Peyer's patch (tissue), 4 donors: ENCODE results near the gene CFAP20. TPM values are rescaled to one million over a fixed set of nuclear protein-coding genes. Genes with fewer than 3 reads are reported as not detected.
A peak's percentile ranks its signal among the peaks of the same experiment; 100 is the strongest.

ENCODE experiments used
- DNase-seq, 3 donors: peaks; one replicate each; pipeline ENCODE4 v3.0.0-alpha.2; 2017 to 2019
- H3K27ac ChIP-seq, 4 donors: fragments of 200-600 bp; sonication (generic); one replicate each; pipeline ENCODE4 v1.5.1; 2016 to 2019
- H3K27me3 ChIP-seq, 2 donors: fragments of 200-600 bp; sonication (generic); one replicate each; pipeline ENCODE4 v1.5.1; 2019
- H3K36me3 ChIP-seq, 3 donors: fragments of 200-600 bp; sonication (generic); one replicate each; pipeline ENCODE4 v1.5.1; 2016 to 2019
- H3K4me1 ChIP-seq, 4 donors: fragments of 200-600 bp; sonication (generic); one replicate each; pipeline ENCODE4 v1.5.1; 2016 to 2019
- H3K4me3 ChIP-seq, 4 donors: fragments of 200-600 bp; sonication (generic); 1 replicate in 3 of 4; 2 replicates in 1 of 4; pipeline ENCODE4 v1.5.1; 2016 to 2019; ENCODE audit warnings: mild to moderate bottlenecking in 1 of 4
- H3K9me3 ChIP-seq, 4 donors: fragments of 200-600 bp; sonication (generic); one replicate each; pipeline ENCODE4 v1.5.1; 2016 to 2019; ENCODE audit warnings: mild to moderate bottlenecking in 1 of 4
- CTCF ChIP-seq, 6 experiments: fragments of 450-650 bp in 4 of 6; fragments of 200-600 bp in 2 of 6; sonication (generic) in 1 of 6; IDR thresholded peaks; one replicate each; pipeline ENCODE4 v1.5.1; 2017 to 2019; ENCODE audit warnings: antibody characterized with exemption in 6 of 6, mild to moderate bottlenecking in 3 of 6, moderate library complexity in 1 of 6
- POLR2A ChIP-seq, 2 donors: fragments of 450-650 bp; IDR thresholded peaks; one replicate each; pipeline ENCODE4 v1.5.1; 2017; ENCODE audit warnings: antibody characterized with exemption in 2 of 2, mild to moderate bottlenecking in 2 of 2, moderate library complexity in 2 of 2
- total RNA-seq, 4 donors: library from RNA; depleted of rRNA; stranded (reverse); fragments of >200 nt; gene quantifications; one replicate each; pipeline ENCODE4 v1.1.0, GENCODE V29; 2016

CFAP20 gene
- total RNA-seq, 4 donors from 2014 or later: 5.8 to 47.7 (median 31.1) TPM

DNA sequence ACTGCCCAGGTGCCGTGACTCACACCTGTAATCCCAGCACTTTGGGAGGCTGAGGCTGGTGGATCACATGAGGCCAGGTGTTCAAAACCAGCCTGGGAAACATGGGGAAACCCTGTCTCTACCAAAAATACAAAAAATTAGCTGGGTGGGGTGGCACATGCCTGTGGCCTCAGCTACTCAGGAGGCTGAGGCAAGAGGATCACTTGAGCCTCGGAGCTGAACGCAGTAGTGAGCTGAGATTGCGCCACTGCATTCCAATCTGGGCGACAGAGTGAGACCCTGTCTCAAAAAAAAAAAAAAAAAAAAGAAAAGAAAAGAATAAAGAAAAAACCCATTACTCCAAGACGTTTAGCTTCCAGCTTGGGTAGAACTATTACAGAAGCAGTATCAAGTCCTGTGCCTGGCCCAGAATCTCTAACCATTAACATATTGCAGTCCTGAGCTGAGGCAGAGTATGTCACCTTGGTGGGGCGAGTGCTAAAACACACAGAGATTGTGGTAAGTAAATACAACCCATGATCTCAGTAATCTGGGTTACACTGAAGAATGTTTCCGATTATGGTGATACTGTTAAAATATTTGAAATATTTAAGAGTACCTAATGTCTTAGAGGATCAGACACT is 23.2 kb upstream of the CFAP20 start:
- Histone ChIP-seq H3K4me1 (no peaks in the 10 kb centered on the region), H3K9me3 (no peaks in the 10 kb centered on the region), H3K27ac (no peak overlapping the region), H3K27me3 (no peaks in the 10 kb centered on the region), H3K4me3 (no peak overlapping the region), H3K36me3 (no peaks in the 10 kb centered on the region)
- TF ChIP-seq POLR2A (IDR thresholded peaks at IDR 0.05) (no peak), CTCF (IDR thresholded peaks at IDR 0.05) (no peak)
- no peak for DNase-seq

DNA sequence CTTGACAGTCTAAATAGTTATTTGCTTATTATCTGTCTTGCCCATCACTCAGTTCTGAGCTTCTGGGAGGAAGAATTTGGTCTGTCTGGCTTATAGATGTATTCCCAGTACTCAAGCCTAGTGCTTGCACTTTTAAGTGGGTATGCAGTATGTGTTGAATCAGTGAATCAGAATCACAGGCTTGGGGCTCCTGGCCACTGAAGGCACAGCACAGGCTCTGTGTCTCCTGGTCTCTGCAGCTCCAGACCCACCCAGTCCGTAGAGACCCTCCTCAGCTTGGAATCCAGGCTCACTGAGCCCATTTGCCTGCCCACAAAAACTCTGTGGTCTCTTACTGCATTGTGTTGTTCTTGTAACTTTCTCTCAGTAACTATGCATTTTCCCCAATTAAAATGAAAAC is 19.3 kb upstream of the CFAP20 start:
- Histone ChIP-seq H3K36me3 (no peaks in the 10 kb centered on the region), H3K9me3 (no peaks in the 10 kb centered on the region), H3K4me3 (no peak overlapping the region), H3K27ac (no peak overlapping the region), H3K27me3 (no peaks in the 10 kb centered on the region), H3K4me1 (no peaks in the 10 kb centered on the region)
- no peak for DNase-seq
- TF ChIP-seq POLR2A (IDR thresholded peaks at IDR 0.05) (no peak), CTCF (IDR thresholded peaks at IDR 0.05) (no peak)

GRCh38 chr16:58148099-58148498 is 18.9 kb upstream of the CFAP20 start:
- no peak for DNase-seq
- H3K27me3 ChIP-seq: no peaks in the 10 kb centered on the region
- no peaks in the 10 kb centered on the region for H3K4me1 ChIP-seq
- H3K4me3 ChIP-seq: no peak overlapping the region
- no peak for TF ChIP-seq CTCF (IDR thresholded peaks at IDR 0.05)
- no peak for TF ChIP-seq POLR2A (IDR thresholded peaks at IDR 0.05)
- H3K27ac ChIP-seq: no peak overlapping the region
- H3K9me3 ChIP-seq: no peaks in the 10 kb centered on the region
- no peaks in the 10 kb centered on the region for H3K36me3 ChIP-seq

DNA sequence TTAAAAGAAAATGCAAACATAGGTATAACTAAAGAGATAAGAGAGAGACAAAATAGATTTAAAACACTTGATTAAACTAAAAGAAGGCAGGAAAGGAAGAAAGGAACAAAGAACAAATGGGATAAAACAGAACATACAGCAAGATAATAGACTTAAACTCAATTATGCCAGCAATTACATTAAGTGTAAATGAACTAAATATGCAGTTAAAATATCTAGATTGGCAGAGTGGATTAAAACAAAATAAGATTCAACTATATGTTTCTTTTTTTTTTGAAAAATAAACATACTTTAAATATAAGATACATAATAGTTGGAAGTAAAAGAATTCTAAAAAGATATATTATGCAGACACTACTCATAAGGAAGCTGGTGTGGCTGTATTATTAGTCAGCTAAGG is 9.7 kb upstream of the CFAP20 start:
- DNase-seq: no peak
- no peaks in the 10 kb centered on the region for H3K4me1 ChIP-seq
- H3K27me3 ChIP-seq: no peaks in the 10 kb centered on the region
- peaks cover 0 to 3% (median 0%) of the 10 kb centered on the region in 4 donors for H3K9me3 ChIP-seq
- H3K36me3 ChIP-seq: no peaks in the 10 kb centered on the region
- H3K27ac ChIP-seq: no peak overlapping the region
- H3K4me3 ChIP-seq: no peak overlapping the region
- no peak for TF ChIP-seq POLR2A (IDR thresholded peaks at IDR 0.05)
- no peak for TF ChIP-seq CTCF (IDR thresholded peaks at IDR 0.05)

GRCh38 chr16:58137581-58137980 is 8.4 kb upstream of the CFAP20 start:
- Histone ChIP-seq H3K36me3 (no peaks in the 10 kb centered on the region), H3K27ac (no peak overlapping the region), H3K4me3 (no peak overlapping the region), H3K27me3 (no peaks in the 10 kb centered on the region), H3K9me3 (peaks cover 0 to 3% (median 0%) of the 10 kb centered on the region in 4 donors), H3K4me1 (no peaks in the 10 kb centered on the region)
- no peak for DNase-seq
- no peak for TF ChIP-seq CTCF (IDR thresholded peaks at IDR 0.05)
- TF ChIP-seq POLR2A (IDR thresholded peaks at IDR 0.05): no peak

- Histone ChIP-seq H3K4me1 (peaks cover 0 to 48% (median 4%) of the 10 kb centered on the region in 4 donors), H3K36me3 (no peaks in the 10 kb centered on the region), H3K4me3 (peak overlapping the region; percentile 71 to 94 (median 76)), H3K27me3 (no peaks in the 10 kb centered on the region), H3K9me3 (no peaks in the 10 kb centered on the region), H3K27ac (peak overlapping the region; percentile 75 to 92 (median 88))
- peak in 1 of 3 donors; percentile 51 for DNase-seq
- no peak for TF ChIP-seq CTCF (IDR thresholded peaks at IDR 0.05)
- TF ChIP-seq POLR2A (IDR thresholded peaks at IDR 0.05): no peak
Measured at GRCh38 chr16:58128711-58129096, 477 bp downstream of the CFAP20 start.
